ENCODE data around the gene RELCH.
"Not testable (repeated sequence)": the region's sequence is repeated elsewhere in the genome, so short reads cannot be mapped to it uniquely, and the experiment has no call there.

RELCH gene

GRCh38 chr18:62186774-62187542, at the start of gene RELCH, which contains the start of gene PIGN:
Gene RELCH (plus strand): TSS chr18:62187255. CDS start chr18:62187506, 251 bp downstream.
Gene PIGN (minus strand): TSS chr18:62187056. CDS start chr18:62161353, 25,703 bp downstream.
- peak; percentile 93 for DNase-seq (ENCODE audit: low read depth)

GRCh38 chr18:62138461-62139235, 48.4 kb upstream of the RELCH start:
- DNase-seq (ENCODE audit: low read depth): no peak

GRCh38 chr18:62140259-62140658, 46.8 kb upstream of the RELCH start:
- DNase-seq (ENCODE audit: low read depth): no peak

- no peak for DNase-seq (ENCODE audit: low read depth)
These were observed 42.7 kb upstream of the RELCH start for GRCh38 chr18:62144338-62144737.

- DNase-seq (ENCODE audit: low read depth): no peak
These were observed 35.8 kb upstream of the RELCH start for GRCh38 chr18:62151068-62151771.

- DNase-seq (ENCODE audit: low read depth): no peak
These were observed 34.2 kb upstream of the RELCH start for GRCh38 chr18:62152844-62153243.

GRCh38 chr18:62157843-62158242, 29.2 kb upstream of the RELCH start:
- DNase-seq (ENCODE audit: low read depth): no peak

GRCh38 chr18:62164310-62164709, 22.7 kb upstream of the RELCH start:
- DNase-seq (ENCODE audit: low read depth): no peak

GRCh38 chr18:62164855-62165487, 22.1 kb upstream of the RELCH start:
- DNase-seq (ENCODE audit: low read depth): no peak

- no peak for DNase-seq (ENCODE audit: low read depth)
These were observed 21.5 kb upstream of the RELCH start for GRCh38 chr18:62165583-62165982.

- DNase-seq (ENCODE audit: low read depth): not testable (repeated sequence)
These were observed 20.5 kb upstream of the RELCH start for GRCh38 chr18:62166524-62166923.

GRCh38 chr18:62170857-62171256, 16.2 kb upstream of the RELCH start:
- no peak for DNase-seq (ENCODE audit: low read depth)

GRCh38 chr18:62172298-62172697, 14.8 kb upstream of the RELCH start:
- no peak for DNase-seq (ENCODE audit: low read depth)

- DNase-seq (ENCODE audit: low read depth): no peak
These were observed 11.5 kb upstream of the RELCH start for GRCh38 chr18:62175521-62175920.

- no peak for DNase-seq (ENCODE audit: low read depth)
These were observed 9.8 kb upstream of the RELCH start for GRCh38 chr18:62177271-62177670.

- no peak for DNase-seq (ENCODE audit: low read depth)
These were observed 7.8 kb upstream of the RELCH start for GRCh38 chr18:62179213-62179612.

GRCh38 chr18:62182220-62182619, 4.8 kb upstream of the RELCH start:
- DNase-seq (ENCODE audit: low read depth): no peak

GRCh38 chr18:62183578-62184195, 3.4 kb upstream of the RELCH start:
- DNase-seq (ENCODE audit: low read depth): no peak

- no peak for DNase-seq (ENCODE audit: low read depth)
These were observed 619 bp upstream of the RELCH start for GRCh38 chr18:62186499-62186773.

- no peak for DNase-seq (ENCODE audit: low read depth)
These were observed 772 bp downstream of the RELCH start for GRCh38 chr18:62187543-62188510.

GRCh38 chr18:62189208-62189607, 2.2 kb downstream of the RELCH start:
- no peak for DNase-seq (ENCODE audit: low read depth)
